Stimulated activated CD8-positive, alpha-beta memory T cell treated with anti-CD3 and anti-CD28 coated beads, Interleukin-15, amount 100 ng/mL, for 1 hour (primary cell): ENCODE data around the gene CDC25B.

Experiments used
- DNase-seq: peaks from one replicate; pipeline ENCODE4 v3.0.0-alpha.2; 2020; ENCODE audit warnings: low read depth

Gene CDC25B

GRCh38 chr20:3795511-3796468 lies at the start of gene CDC25B:
Gene CDC25B, plus strand, starts transcription at chr20:3796310. Its CDS starts 222 bp downstream, at chr20:3796532.
- peak; percentile 87 for DNase-seq

GRCh38 chr20:3747471-3747870 lies 48.6 kb upstream of the CDC25B start:
- DNase-seq, result no peak

GRCh38 chr20:3748073-3748472 lies 48.0 kb upstream of the CDC25B start:
- no peak for DNase-seq

- DNase-seq, result no peak
These were observed 46.9 kb upstream of the CDC25B start for GRCh38 chr20:3749087-3749688.

GRCh38 chr20:3749689-3750531 lies 46.2 kb upstream of the CDC25B start:
- DNase-seq, result no peak

- DNase-seq, result no peak
These were observed 44.8 kb upstream of the CDC25B start for GRCh38 chr20:3751305-3751674.

- DNase-seq, result no peak
These were observed 44.3 kb upstream of the CDC25B start for GRCh38 chr20:3751675-3752385.

GRCh38 chr20:3752386-3752759 lies 43.7 kb upstream of the CDC25B start:
- no peak for DNase-seq

GRCh38 chr20:3753098-3753497 lies 43.0 kb upstream of the CDC25B start:
- peak; percentile 48 for DNase-seq

- no peak for DNase-seq
These were observed 42.4 kb upstream of the CDC25B start for GRCh38 chr20:3753501-3754275.

- DNase-seq, result no peak
These were observed 41.9 kb upstream of the CDC25B start for GRCh38 chr20:3754276-3754630.

GRCh38 chr20:3755269-3755668 lies 40.8 kb upstream of the CDC25B start:
- DNase-seq, result no peak

GRCh38 chr20:3755814-3756480 lies 40.2 kb upstream of the CDC25B start:
- no peak for DNase-seq

- DNase-seq, result no peak
These were observed 38.8 kb upstream of the CDC25B start for GRCh38 chr20:3757268-3757667.

- DNase-seq, result no peak
These were observed 37.5 kb upstream of the CDC25B start for GRCh38 chr20:3758566-3758965.

GRCh38 chr20:3759316-3759823 lies 36.7 kb upstream of the CDC25B start:
- DNase-seq, result no peak

- no peak for DNase-seq
These were observed 36.2 kb upstream of the CDC25B start for GRCh38 chr20:3759884-3760283.

- DNase-seq, result no peak
These were observed 35.3 kb upstream of the CDC25B start for GRCh38 chr20:3760655-3761348.

GRCh38 chr20:3763671-3764601 lies 32.2 kb upstream of the CDC25B start:
- no peak for DNase-seq
